Panc1 (cell line): ENCODE results near the gene SELENOM. TPM values are rescaled to one million over a fixed set of nuclear protein-coding genes. Genes with fewer than 3 reads are reported as not detected.

ENCODE experiments used
- ATAC-seq: fragments of 200-7000 bp; cut with Tn5 transposase; 2 replicates; pipeline ENCODE4 v1.9.1; 2020; ENCODE audit warnings: mild to moderate bottlenecking, moderate library complexity
- BruUV-seq: library from RNA; stranded (reverse); fragments of 400-500 nt; replicated peaks from 2 replicates; lab custom pipeline; 2021; lab: Mats Ljungman, UMichigan
- CTCF ChIA-PET: fragments of 300-600 bp; sonication (Branson Sonifier 250); formaldehyde crosslinking; loops from one replicate; lab custom pipeline; 2022; ENCODE audit warnings: antibody characterized with exemption; lab: Charles Lee
- POLR2A ChIA-PET: fragments of 300-600 bp; sonication (Branson Sonifier 250); formaldehyde crosslinking; loops from one replicate; lab custom pipeline; 2022; ENCODE audit warnings: antibody characterized with exemption; lab: Charles Lee
- DNase-seq: peaks from one replicate; pipeline ENCODE4 v3.0.0-alpha.2; 2010; ENCODE audit warnings: low read depth, low spot score
- H3K27ac ChIP-seq: 2 replicates; pipeline ENCODE4 v1.5.1; 2011; ENCODE audit warnings: mild to moderate bottlenecking, low read length, inconsistent platforms
- H3K27me3 ChIP-seq: fragments of 200-500 bp; sonication (Bioruptor generic); 2 replicates; pipeline ENCODE4 v1.6.0; 2014; ENCODE audit warnings: low read length, inconsistent platforms; ENCODE audit not compliant: control insufficient read depth, insufficient read depth
- H3K36me3 ChIP-seq: fragments of 200-500 bp; sonication (Bioruptor generic); 2 replicates; pipeline ENCODE4 v1.5.1; 2014; ENCODE audit warnings: inconsistent platforms, mild to moderate bottlenecking, low read length, moderate library complexity; ENCODE audit not compliant: control insufficient read depth, insufficient read depth
- H3K4me1 ChIP-seq: 2 replicates; pipeline ENCODE4 v1.5.1; 2011; ENCODE audit warnings: inconsistent platforms, mild to moderate bottlenecking, low read length, moderate library complexity; ENCODE audit not compliant: control insufficient read depth, insufficient read depth
- H3K4me3 ChIP-seq, 2 experiments: 2 replicates each; pipeline ENCODE4 v1.5.1; 2011 to 2012; ENCODE audit warnings: low read depth in 2 of 2, low read length in 2 of 2, mild to moderate bottlenecking in 2 of 2, inconsistent platforms in 1 of 2, moderate library complexity in 1 of 2
- H3K9me3 ChIP-seq: fragments of 200-500 bp; sonication (Bioruptor generic); 2 replicates; pipeline ENCODE4 v1.5.1; 2014; ENCODE audit warnings: low read depth, mild to moderate bottlenecking, inconsistent platforms, low read length, moderate library complexity; ENCODE audit not compliant: control insufficient read depth, insufficient read depth
- CTCF ChIP-seq: fragments of 450-650 bp; IDR thresholded peaks from 2 replicates; pipeline ENCODE4 v1.5.1; 2017; ENCODE audit warnings: mild to moderate bottlenecking
- POLR2AphosphoS5 ChIP-seq: IDR thresholded peaks from 2 replicates; pipeline ENCODE4 v1.6.1; 2012; ENCODE audit warnings: mild to moderate bottlenecking, low read depth, low read length, moderate library complexity
- REST ChIP-seq, 2 experiments: IDR thresholded peaks; 2 replicates each; pipeline ENCODE4 v1.6.1; 2011 to 2012; ENCODE audit warnings: low read depth in 2 of 2, control low read depth in 1 of 2, low read length in 1 of 2, mild to moderate bottlenecking in 1 of 2, moderate library complexity in 1 of 2; ENCODE audit not compliant: insufficient read depth in 1 of 2
- SIN3A ChIP-seq: IDR thresholded peaks from 2 replicates; pipeline ENCODE4 v1.6.1; 2012; ENCODE audit warnings: low read depth, mild to moderate bottlenecking, low read length, moderate library complexity, borderline replicate concordance; ENCODE audit not compliant: insufficient read depth
- TCF7L2 ChIP-seq: IDR thresholded peaks from 2 replicates; pipeline ENCODE4 v1.6.1; 2011; ENCODE audit warnings: mild to moderate bottlenecking, low read depth, low read length, inconsistent platforms
- in situ Hi-C: cut with HindIII; loops from 2 replicates; pipeline ENCODE4 v1.10.0; 2016; ENCODE audit warnings: low sequenced_read_pairs, low pct_unique_long_range_greater_than_20kb
- intact Hi-C: fragments of 100-400 bp; cut with micrococcal nuclease; formaldehyde crosslinking; loops from one replicate; pipeline ENCODE4 v1.10.0; 2022; ENCODE audit not compliant: unreplicated experiment
- total RNA-seq: library from RNA; stranded (reverse); gene quantifications from one replicate; pipeline ENCODE4 v1.2.1, GENCODE V29; 2021; ENCODE audit not compliant: unreplicated experiment

SELENOM gene
- total RNA-seq, 1 experiment from 2014 or later: 84.4 TPM

DNA sequence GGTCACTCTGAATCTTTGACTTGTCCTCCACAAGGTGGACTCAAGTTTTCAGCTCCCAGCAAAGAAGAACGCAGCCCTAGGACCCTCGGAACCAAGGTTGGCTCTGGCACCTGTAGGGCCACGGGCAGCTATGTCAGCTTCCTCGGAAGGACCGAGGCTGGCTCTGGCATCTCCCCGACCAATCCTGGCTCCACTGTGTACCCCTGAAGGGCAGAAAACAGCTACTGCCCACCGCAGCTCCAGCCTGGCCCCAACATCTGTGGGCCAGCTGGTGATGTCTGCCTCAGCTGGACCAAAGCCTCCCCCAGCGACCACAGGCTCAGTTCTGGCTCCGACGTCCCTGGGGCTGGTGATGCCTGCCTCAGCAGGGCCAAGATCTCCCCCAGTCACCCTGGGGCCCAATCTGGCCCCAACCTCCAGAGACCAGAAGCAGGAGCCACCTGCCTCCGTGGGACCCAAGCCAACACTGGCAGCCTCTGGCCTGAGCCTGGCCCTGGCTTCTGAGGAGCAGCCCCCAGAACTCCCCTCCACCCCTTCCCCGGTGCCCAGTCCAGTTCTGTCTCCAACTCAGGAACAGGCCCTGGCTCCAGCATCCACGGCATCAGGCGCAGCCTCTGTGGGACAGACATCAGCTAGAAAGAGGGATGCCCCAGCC, 17.6 kb upstream of the SELENOM start:
- H3K9me3 ChIP-seq: no peaks in the 10 kb centered on the region
- DNase-seq (no peak), ATAC-seq (peak; percentile 36; the same call in 1 of the 2 replicates)
- no TSS peak for BruUV-seq
- TF ChIP-seq SIN3A: no peak
- TF ChIP-seq TCF7L2: no peak
- TF ChIP-seq POLR2AphosphoS5: no peak
- TF ChIP-seq REST (IDR thresholded peaks at IDR 0.05; ENCODE audit: insufficient read depth in 1 of 2, low read depth in 2 of 2, low read length in 1 of 2): no peak
- no peak for TF ChIP-seq CTCF
- CTCF ChIA-PET: no interaction called here
- in situ Hi-C loops: no loop called here
- no peak overlapping the region for H3K27ac ChIP-seq
- POLR2A ChIA-PET: interaction anchor here (0.6 kb wide), 1 partner anchor 198 kb away, joined by 3 read pairs; no protein-coding TSS in a partner anchor
- H3K4me3 ChIP-seq: no peak overlapping the region
- H3K4me1 ChIP-seq: no peaks in the 10 kb centered on the region
- H3K36me3 ChIP-seq: no peaks in the 10 kb centered on the region
- intact Hi-C loops: no loop called here
- no peaks in the 10 kb centered on the region for H3K27me3 ChIP-seq

DNA sequence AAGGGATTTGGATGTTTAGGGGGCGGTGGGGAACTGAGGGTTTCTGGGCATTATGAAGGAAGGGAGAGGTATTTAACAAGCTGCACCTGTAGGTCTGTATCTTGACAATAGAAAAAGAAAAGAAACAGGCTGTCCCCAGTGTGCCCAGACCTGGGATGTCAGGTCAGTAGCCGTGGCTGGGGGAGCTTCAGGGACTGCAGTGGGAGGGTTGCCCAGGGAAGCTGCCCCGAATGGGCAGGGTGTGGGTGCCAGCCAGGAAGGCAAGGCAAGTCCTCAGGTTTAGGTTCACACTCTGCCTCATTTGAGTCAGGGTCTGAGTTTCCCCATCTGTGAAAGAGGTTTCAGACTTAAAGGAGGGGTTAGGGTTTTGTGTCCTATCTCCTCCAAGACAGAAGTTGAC, 16.9 kb upstream of the SELENOM start:
- Histone ChIP-seq H3K4me1 (no peaks in the 10 kb centered on the region), H3K36me3 (no peaks in the 10 kb centered on the region), H3K4me3 (no peak overlapping the region), H3K27me3 (no peaks in the 10 kb centered on the region), H3K27ac (no peak overlapping the region), H3K9me3 (no peaks in the 10 kb centered on the region)
- intact Hi-C loops (no loop called here), in situ Hi-C loops (no loop called here)
- TF ChIP-seq REST (IDR thresholded peaks at IDR 0.05; ENCODE audit: insufficient read depth in 1 of 2, low read depth in 2 of 2, low read length in 1 of 2): no peak
- TF ChIP-seq CTCF: no peak
- TF ChIP-seq SIN3A: no peak
- no peak for TF ChIP-seq POLR2AphosphoS5
- TF ChIP-seq TCF7L2: no peak
- no TSS peak for BruUV-seq
- no peak for DNase-seq
- ATAC-seq: no peak
- ChIA-PET POLR2A (interaction anchor here (0.6 kb wide), 1 partner anchor 199 kb away, joined by 3 read pairs; no protein-coding TSS in a partner anchor), CTCF (interaction anchor here (0.6 kb wide), 2 partner anchors 10 to 17 kb away, joined by 4 to 5 read pairs; partner anchors contain the start of gene SELENOM)
